HG03045 (cell line): Measurements from ENCODE around the gene TSEN15.
"Not testable (repeated sequence)": the region's sequence is repeated elsewhere in the genome, so short reads cannot be mapped to it uniquely, and the experiment has no call there.

Experiments
- ATAC-seq: cut with Tn5 transposase; IDR thresholded peaks from one replicate; pipeline ENCODE4 v1.9.1; 2021; ENCODE audit warnings: mild to moderate bottlenecking, moderate library complexity; ENCODE audit not compliant: unreplicated experiment

Gene TSEN15

GRCh38 chr1:184096005-184096404 lies 44.5 kb downstream of the TSEN15 start:
- no peak for ATAC-seq

- ATAC-seq, result not testable (repeated sequence)
These were observed 45.0 kb downstream of the TSEN15 start for GRCh38 chr1:184096580-184096979.

GRCh38 chr1:184101141-184101540 lies 49.6 kb downstream of the TSEN15 start:
- no peak for ATAC-seq

- ATAC-seq, result no peak
These were observed 50.0 kb downstream of the TSEN15 start for GRCh38 chr1:184101571-184101970.

- no peak for ATAC-seq
These were observed 59.0 kb downstream of the TSEN15 start for GRCh38 chr1:184110272-184111204.

GRCh38 chr1:184112176-184112948 lies 60.8 kb downstream of the TSEN15 start:
- no peak for ATAC-seq

GRCh38 chr1:184113251-184113650 lies 61.7 kb downstream of the TSEN15 start:
- ATAC-seq, result no peak

GRCh38 chr1:184114818-184115398 lies 63.4 kb downstream of the TSEN15 start:
- ATAC-seq, result no peak

GRCh38 chr1:184116287-184116686 lies 64.8 kb downstream of the TSEN15 start:
- ATAC-seq, result no peak

- ATAC-seq, result no peak
These were observed 66.5 kb downstream of the TSEN15 start for GRCh38 chr1:184118046-184118445.
